IMR-90 (cell line): Measurements from ENCODE around the gene MYT1. TPM values are rescaled to one million over a fixed set of nuclear protein-coding genes. Genes with fewer than 3 reads are reported as not detected.

Source experiments
- ATAC-seq: fragments of 200-7000 bp; cut with Tn5 transposase; 2 replicates; pipeline ENCODE4 v1.9.1; 2020; ENCODE audit warnings: low read depth, mild to moderate bottlenecking, moderate library complexity
- BruUV-seq: library from RNA; stranded (reverse); fragments of 400-500 nt; replicated peaks from 2 replicates; lab custom pipeline; 2021; lab: Mats Ljungman, UMichigan
- CTCF ChIA-PET: fragments of 300-600 bp; formaldehyde crosslinking; extraction: SDS; loops from one replicate; lab custom pipeline; 2021; ENCODE audit warnings: antibody characterized with exemption; lab: Yijun Ruan, JAX
- POLR2A ChIA-PET: fragments of 300-600 bp; sonication (Branson Sonifier 250); formaldehyde crosslinking; loops from one replicate; lab custom pipeline; 2022; ENCODE audit warnings: antibody characterized with exemption; ENCODE audit not compliant: unreplicated experiment; lab: Charles Lee
- DNase-seq: peaks from one replicate; pipeline ENCODE4 v3.0.0; 2013
- H2AFZ ChIP-seq: replicated peaks from 2 replicates; pipeline ENCODE3; 2013; ENCODE audit warnings: low read length, mild to moderate bottlenecking; ENCODE audit not compliant: poor library complexity
- H2AK5ac ChIP-seq: 2 replicates; pipeline ENCODE4 v1.6.1; 2013; ENCODE audit warnings: low read depth, low read length, inconsistent platforms
- H2AK9ac ChIP-seq: replicated peaks from 2 replicates; pipeline ENCODE3; 2013; ENCODE audit warnings: mild to moderate bottlenecking, low read depth, low read length, moderate library complexity; ENCODE audit not compliant: poor library complexity
- H2BK120ac ChIP-seq: 2 replicates; pipeline ENCODE4 v1.6.1; 2013; ENCODE audit warnings: low read depth, low read length, inconsistent platforms
- H2BK15ac ChIP-seq: 3 replicates; pipeline ENCODE4 v1.6.1; 2013; ENCODE audit warnings: low read depth, low read length, inconsistent platforms
- H2BK20ac ChIP-seq: 2 replicates; pipeline ENCODE4 v1.6.1; 2013; ENCODE audit warnings: low read depth, mild to moderate bottlenecking, inconsistent platforms, low read length, moderate library complexity
- H2BK5ac ChIP-seq: 2 replicates; pipeline ENCODE4 v1.6.1; 2013; ENCODE audit warnings: mild to moderate bottlenecking, low read depth, low read length, inconsistent platforms; ENCODE audit not compliant: poor library complexity, severe bottlenecking
- H3K14ac ChIP-seq: replicated peaks from 2 replicates; pipeline ENCODE4 v1.6.1; 2013; ENCODE audit warnings: low read depth, low read length, inconsistent platforms
- H3K18ac ChIP-seq: 2 replicates; pipeline ENCODE4 v1.6.1; 2013; ENCODE audit warnings: low read depth, low read length, control low read depth
- H3K23ac ChIP-seq: 2 replicates; pipeline ENCODE4 v1.6.1; 2013; ENCODE audit warnings: low read depth, low read length, inconsistent platforms
- H3K27ac ChIP-seq: 2 replicates; pipeline ENCODE4 v1.5.1; 2013; ENCODE audit warnings: mild to moderate bottlenecking, control low read depth, low read length; ENCODE audit not compliant: insufficient read depth
- H3K27me3 ChIP-seq: 2 replicates; pipeline ENCODE4 v1.6.1; 2013; ENCODE audit warnings: low read length; ENCODE audit not compliant: control insufficient read depth, insufficient read depth
- H3K36me3 ChIP-seq: 2 replicates; pipeline ENCODE4 v1.6.1; 2013; ENCODE audit warnings: low read length, mixed read lengths; ENCODE audit not compliant: control insufficient read depth, insufficient read depth
- H3K4ac ChIP-seq: 2 replicates; pipeline ENCODE4 v1.6.1; 2013; ENCODE audit warnings: low read depth, low read length, inconsistent platforms
- H3K4me1 ChIP-seq: 2 replicates; pipeline ENCODE4 v1.6.1; 2013; ENCODE audit warnings: low read length, mixed read lengths; ENCODE audit not compliant: control insufficient read depth, insufficient read depth
- H3K4me2 ChIP-seq: 2 replicates; pipeline ENCODE4 v1.6.1; 2013; ENCODE audit warnings: low read depth, mild to moderate bottlenecking, control low read depth, low read length, moderate library complexity
- H3K4me3 ChIP-seq: 2 replicates; pipeline ENCODE4 v1.5.1; 2013; ENCODE audit warnings: low read depth, mild to moderate bottlenecking, control low read depth, low read length, moderate library complexity; ENCODE audit not compliant: insufficient read depth
- H3K56ac ChIP-seq: 2 replicates; pipeline ENCODE4 v1.6.1; 2013; ENCODE audit warnings: low read length, inconsistent platforms; ENCODE audit not compliant: insufficient read depth; ENCODE audit errors: extremely low read depth
- H3K79me1 ChIP-seq, 2 experiments: 2 replicates each; pipeline ENCODE4 v1.6.1; 2013; ENCODE audit warnings: low read length in 2 of 2, inconsistent platforms in 1 of 2, low read depth in 1 of 2
- H3K9ac ChIP-seq: 2 replicates; pipeline ENCODE4 v1.6.1; 2013; ENCODE audit warnings: low read depth, low read length, control low read depth
- H3K9me1 ChIP-seq: 2 replicates; pipeline ENCODE4 v1.6.1; 2013; ENCODE audit warnings: low read length, inconsistent platforms; ENCODE audit not compliant: insufficient read depth
- H3K9me3 ChIP-seq: 2 replicates; pipeline ENCODE4 v1.6.1; 2013; ENCODE audit warnings: low read length; ENCODE audit not compliant: control insufficient read depth, insufficient read depth
- H4K20me1 ChIP-seq: 2 replicates; pipeline ENCODE4 v1.6.1; 2013; ENCODE audit warnings: low read length, inconsistent platforms; ENCODE audit not compliant: insufficient read depth
- H4K5ac ChIP-seq: 2 replicates; pipeline ENCODE4 v1.6.1; 2013; ENCODE audit warnings: mild to moderate bottlenecking, low read depth, low read length, control low read depth
- H4K8ac ChIP-seq, 2 experiments: 2 replicates each; pipeline ENCODE4 v1.6.1; 2013; ENCODE audit warnings: low read depth in 2 of 2, low read length in 2 of 2, control low read depth in 1 of 2, inconsistent platforms in 1 of 2
- H4K91ac ChIP-seq: 2 replicates; pipeline ENCODE4 v1.6.1; 2013; ENCODE audit warnings: low read depth, low read length, inconsistent platforms; ENCODE audit not compliant: insufficient read depth
- CHD1 ChIP-seq: IDR thresholded peaks from 2 replicates; pipeline ENCODE4 v1.6.1; 2012; ENCODE audit warnings: low read depth, low read length, improper control_type of control experiment
- MAFK ChIP-seq: IDR thresholded peaks from 2 replicates; pipeline ENCODE4 v1.6.1; 2012; ENCODE audit warnings: low read depth, low read length, improper control_type of control experiment
- WGBS, 2 experiments: methylation state at CpG; one replicate each; pipeline versions ENCODE4 v1.1.5 to v1.1.7; 2013; ENCODE audit warnings: missing lambda C conversion rate in 2 of 2; ENCODE audit not compliant: insufficient read length in 1 of 2; ENCODE audit errors: extremely low coverage in 2 of 2; 5-methylcytosine and 5-hydroxymethylcytosine counted together
- dilution Hi-C: fragments of 300-500 bp; cut with HindIII; formaldehyde crosslinking; loops from one replicate; pipeline ENCODE4 v1.14.3; 2018; ENCODE audit warnings: low sequenced_read_pairs; ENCODE audit not compliant: unreplicated experiment
- in situ Hi-C: fragments of 300-500 bp; cut with MboI; formaldehyde crosslinking; loops from 3 replicates; pipeline ENCODE4 v1.14.3; 2019; ENCODE audit warnings: low sequenced_read_pairs, inconsistent platforms, mixed read lengths
- intact Hi-C: fragments of 100-400 bp; cut with micrococcal nuclease; formaldehyde crosslinking; loops from 2 replicates; pipeline ENCODE4 v1.10.0; 2022
- polyA plus RNA-seq, 3 experiments: library from polyadenylated mRNA; depleted of rRNA; stranded (reverse); fragments of >200 nt; gene quantifications; 2 replicates each; pipeline ENCODE4 v1.2.3, GENCODE V29; 2012; ENCODE audit warnings: low replicate concordance in 1 of 3
- total RNA-seq: library from RNA; depleted of rRNA; stranded (reverse); fragments of >200 nt; gene quantifications from 2 replicates; pipeline ENCODE4 v1.2.3, GENCODE V29; 2012

Gene MYT1
- total and polyA plus RNA-seq, 2 of the 4 experiments (the other 2 are of a cell fraction), result not detected

DNA sequence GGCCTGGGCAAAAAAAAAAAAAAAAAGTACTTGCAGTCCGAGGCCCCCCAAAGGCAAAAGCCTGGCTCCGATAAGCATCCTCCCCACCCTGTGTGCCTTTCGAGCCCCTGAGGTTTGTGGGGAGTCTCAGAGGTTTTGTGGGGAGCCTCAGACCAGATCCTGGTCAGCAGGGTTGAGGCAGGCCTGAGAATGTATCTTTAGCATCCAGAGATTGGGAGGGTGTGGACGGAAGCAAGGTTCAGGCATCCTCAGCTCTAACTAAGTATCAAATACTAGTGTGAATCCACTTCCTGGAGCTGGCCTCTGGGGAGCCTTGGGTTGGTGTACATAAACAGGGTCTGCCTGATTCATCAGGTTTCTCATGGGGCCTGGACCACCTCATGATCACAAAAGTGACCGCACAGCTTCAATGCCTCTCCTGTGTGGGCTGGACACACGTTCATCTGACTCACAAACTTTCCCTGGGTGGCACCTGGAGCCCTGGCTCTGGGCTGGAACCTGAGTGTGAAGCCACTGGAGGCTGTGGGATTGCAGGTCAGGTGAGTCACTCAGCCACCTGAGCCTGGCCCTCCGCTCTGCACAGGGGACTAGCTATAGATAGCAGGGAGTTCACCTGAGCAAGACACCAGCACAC, 115.7 kb downstream of the MYT1 start:
- Histone ChIP-seq H2BK5ac (no peak overlapping the region), H3K14ac (no peak overlapping the region), H3K4me2 (no peak overlapping the region), H3K4me3 (no peak overlapping the region), H4K91ac (no peak overlapping the region), H3K9me3 (no peaks in the 10 kb centered on the region), H3K9me1 (no peaks in the 10 kb centered on the region), H2BK120ac (no peak overlapping the region), H2AFZ (peak overlapping the region; percentile 11), H3K79me1 (no peaks in the 10 kb centered on the region), H2BK15ac (no peak overlapping the region), H3K4me1 (no peaks in the 10 kb centered on the region), H3K9ac (no peak overlapping the region), H4K8ac (no peak overlapping the region), H2BK20ac (no peak overlapping the region), H3K18ac (no peak overlapping the region), H4K20me1 (no peaks in the 10 kb centered on the region), H4K5ac (no peak overlapping the region), H3K23ac (no peak overlapping the region), H3K56ac (no peak overlapping the region), H2AK5ac (no peak overlapping the region), H3K4ac (no peak overlapping the region), H2AK9ac (no peak overlapping the region), H3K36me3 (no peaks in the 10 kb centered on the region), H3K27ac (no peak overlapping the region), H3K27me3 (peaks cover 3% of the 10 kb centered on the region; the same call in 1 of the 2 replicates)
- no TSS peak for BruUV-seq
- intact Hi-C loops, result no loop called here
- TF ChIP-seq MAFK, result no peak
- no peak for TF ChIP-seq CHD1
- ATAC-seq (no peak), DNase-seq (no peak)
- dilution Hi-C loops, result no loop called here
- WGBS, 2 experiments, result 100% methylated on average over 1 of the region's 7 CpGs; no CpG with 5 or more reads in 1 of the 2 experiments
- ChIA-PET POLR2A (no interaction called here), CTCF (no interaction called here)
- in situ Hi-C loops, result no loop called here
